ENCODE data around the gene ZNF546. TPM values are rescaled to one million over a fixed set of nuclear protein-coding genes. Genes with fewer than 3 reads are reported as not detected.
A peak's percentile ranks its signal among the peaks of the same experiment; 100 is the strongest.

The ZNF546 gene
- total RNA-seq, 1 donor from 2014 or later, result 7.1 TPM

DNA sequence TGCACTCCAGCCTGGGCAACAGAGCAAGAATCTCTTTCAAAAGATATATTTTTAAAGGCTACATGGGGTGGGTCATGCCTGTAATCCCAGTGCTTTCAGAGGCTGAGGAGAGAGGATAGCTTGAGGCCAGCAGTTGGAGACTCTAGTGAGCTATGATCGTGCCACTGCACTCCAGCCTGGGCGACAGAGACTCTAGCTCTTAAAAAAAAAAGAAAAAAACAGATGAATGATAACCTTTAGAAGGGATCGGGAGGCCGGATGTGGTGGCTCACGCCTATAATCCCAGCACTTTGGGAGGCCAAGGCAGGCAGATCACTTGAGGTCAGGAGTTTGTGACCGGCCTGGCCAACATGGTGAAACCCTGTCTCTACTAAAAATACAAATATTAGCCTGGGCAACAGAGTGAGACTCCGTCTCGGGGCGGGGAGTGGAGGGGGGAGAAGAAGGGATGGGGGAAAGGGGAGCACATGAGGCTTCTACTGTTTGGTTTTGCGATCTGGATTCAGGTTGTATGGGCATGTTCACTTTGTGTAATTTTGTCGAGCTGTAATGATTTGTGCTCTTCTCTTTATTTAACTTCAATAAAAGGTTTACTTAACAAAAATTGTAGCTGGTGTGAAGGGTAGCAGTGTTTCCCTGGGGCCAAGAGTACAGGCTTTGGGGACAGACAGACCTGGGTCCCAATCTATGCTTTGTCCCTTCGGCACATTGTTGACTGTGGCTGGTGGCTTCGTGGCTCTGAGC, 27.0 kb upstream of the ZNF546 start:
- peak; percentile 16 for DNase-seq (ENCODE audit: low spot score)
- Mint-ChIP-seq H3K4me1 (ENCODE audit: low read depth) (peaks cover 48% of the 10 kb centered on the region), H3K27me3 (ENCODE audit: insufficient read depth) (no peaks in the 10 kb centered on the region), H3K4me3 (peak overlapping the region; percentile 95), H3K27ac (peak overlapping the region; percentile 97), H3K36me3 (ENCODE audit: low read depth) (peaks cover 37% of the 10 kb centered on the region), H3K9me3 (no peaks in the 10 kb centered on the region)
- intact Hi-C loops (cut with micrococcal nuclease), result loop anchor here (1.0 to 10.0 kb wide), 10 partner anchors 10 to 1891 kb away; partner anchors contain the start of genes MAP3K10, MED29, PAF1 and RPS19

DNA sequence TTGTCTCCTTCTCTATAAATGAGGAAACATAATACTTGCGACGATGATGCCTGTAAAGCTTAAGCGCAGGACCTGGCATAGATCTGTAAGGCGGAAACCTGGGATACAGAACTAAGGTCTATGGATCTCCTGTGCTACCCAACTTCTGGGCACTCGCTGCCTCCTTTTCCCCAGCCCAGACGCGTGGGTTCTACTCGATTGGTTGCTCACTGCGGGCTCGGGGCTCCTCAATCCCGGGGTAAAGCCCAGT, 26.5 kb upstream of the ZNF546 start:
- Mint-ChIP-seq H3K4me1 (ENCODE audit: low read depth) (peaks cover 50% of the 10 kb centered on the region), H3K27me3 (ENCODE audit: insufficient read depth) (no peaks in the 10 kb centered on the region), H3K36me3 (ENCODE audit: low read depth) (peaks cover 40% of the 10 kb centered on the region), H3K9me3 (no peaks in the 10 kb centered on the region), H3K27ac (peak overlapping the region; percentile 97), H3K4me3 (peak overlapping the region; percentile 95)
- DNase-seq (ENCODE audit: low spot score), result no peak
- intact Hi-C loops (cut with micrococcal nuclease), result loop anchor here (1.0 to 10.0 kb wide), 10 partner anchors 10 to 1890 kb away; partner anchors contain the start of genes MAP3K10, MED29, PAF1 and RPS19

DNA sequence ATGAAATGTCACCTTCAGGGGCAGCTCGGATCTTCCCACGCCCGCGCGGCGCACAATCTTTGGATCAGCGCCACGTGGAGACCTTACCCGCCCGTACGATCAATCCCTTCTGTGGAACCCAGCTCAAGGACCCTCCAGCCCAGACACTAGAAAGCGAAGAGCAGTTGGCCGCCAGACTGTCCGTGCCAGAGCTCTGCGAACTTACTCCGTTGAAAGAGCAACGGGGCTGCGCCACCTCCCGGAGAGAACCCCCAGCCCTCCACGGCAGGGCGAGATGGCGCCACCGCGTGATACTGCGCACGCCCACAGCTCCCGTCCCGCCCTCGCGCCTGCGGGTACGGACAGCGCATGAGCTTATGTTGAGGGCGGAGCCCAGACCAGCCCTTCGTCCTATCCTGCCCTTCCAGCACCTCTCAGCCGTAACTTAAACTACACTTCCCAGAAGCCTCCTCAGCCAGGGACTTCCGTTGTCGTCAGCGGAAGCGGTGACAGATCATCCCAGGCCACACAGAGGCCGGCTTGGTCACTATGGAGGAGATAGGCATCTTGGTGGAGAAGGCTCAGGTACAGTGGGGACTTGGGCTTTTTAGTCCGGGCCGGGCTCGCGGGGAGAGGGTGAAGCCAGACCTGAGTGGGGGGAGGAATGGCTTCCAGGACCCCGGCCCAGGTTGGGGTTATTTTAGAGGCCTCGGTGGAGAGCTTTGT, 26.0 kb upstream of the ZNF546 start, which contains the start of gene PSMC4:
Gene PSMC4 (plus strand): TSS at position 491 of the 705 bp plus-strand sequence. CDS start 38 bp downstream, at position 529.
- H3K27me3 Mint-ChIP-seq (ENCODE audit: insufficient read depth), result no peaks in the 10 kb centered on the region
- peaks cover 45% of the 10 kb centered on the region for H3K36me3 Mint-ChIP-seq (ENCODE audit: low read depth)
- H3K27ac Mint-ChIP-seq, result peak within 1 kb of the TSS; percentile 97
- peaks cover 54% of the 10 kb centered on the region for H3K4me1 Mint-ChIP-seq (ENCODE audit: low read depth)
- intact Hi-C loops (cut with micrococcal nuclease), result loop anchor here (1.0 to 10.0 kb wide), 17 partner anchors 11 to 1890 kb away; partner anchors contain the start of genes BLVRB, EID2, MAP3K10 and MED29
- H3K9me3 Mint-ChIP-seq, result no peaks in the 10 kb centered on the region
- DNase-seq (ENCODE audit: low spot score), result peak; percentile 99
- H3K4me3 Mint-ChIP-seq, result peak within 1 kb of the TSS; percentile 95

DNA sequence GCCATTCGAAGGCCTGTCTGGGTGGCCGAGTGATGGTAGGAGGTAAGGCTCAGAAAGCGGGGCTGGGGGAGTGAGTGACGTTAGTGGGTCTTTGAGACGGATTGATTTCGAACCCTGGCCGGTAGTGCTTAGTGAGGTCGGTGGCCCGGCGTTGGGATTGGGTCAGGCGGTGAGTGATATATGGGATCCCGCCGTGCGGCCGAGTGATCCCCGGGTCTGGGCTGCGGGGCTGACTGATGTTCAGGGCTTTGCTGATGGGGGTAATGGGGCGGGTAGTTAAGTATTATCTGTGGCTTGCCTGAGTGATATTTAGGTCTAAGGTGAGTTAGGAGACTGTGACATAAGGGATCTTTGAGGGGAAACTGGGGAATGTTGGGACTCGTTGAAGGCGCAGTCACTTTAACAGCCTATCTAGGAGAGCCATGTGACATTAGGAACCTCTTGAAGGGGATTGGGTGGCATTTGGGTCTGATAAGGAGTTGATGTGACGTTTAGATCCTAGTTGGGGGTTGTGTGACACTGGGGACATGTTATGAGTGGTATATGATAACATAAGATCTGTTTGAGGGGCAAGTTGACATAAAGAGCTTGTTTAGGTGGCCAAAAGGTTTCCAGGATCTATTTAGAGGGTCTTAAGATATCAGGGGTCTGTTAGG, 25.4 kb upstream of the ZNF546 start:
- H3K27me3 Mint-ChIP-seq (ENCODE audit: insufficient read depth), result no peaks in the 10 kb centered on the region

DNA sequence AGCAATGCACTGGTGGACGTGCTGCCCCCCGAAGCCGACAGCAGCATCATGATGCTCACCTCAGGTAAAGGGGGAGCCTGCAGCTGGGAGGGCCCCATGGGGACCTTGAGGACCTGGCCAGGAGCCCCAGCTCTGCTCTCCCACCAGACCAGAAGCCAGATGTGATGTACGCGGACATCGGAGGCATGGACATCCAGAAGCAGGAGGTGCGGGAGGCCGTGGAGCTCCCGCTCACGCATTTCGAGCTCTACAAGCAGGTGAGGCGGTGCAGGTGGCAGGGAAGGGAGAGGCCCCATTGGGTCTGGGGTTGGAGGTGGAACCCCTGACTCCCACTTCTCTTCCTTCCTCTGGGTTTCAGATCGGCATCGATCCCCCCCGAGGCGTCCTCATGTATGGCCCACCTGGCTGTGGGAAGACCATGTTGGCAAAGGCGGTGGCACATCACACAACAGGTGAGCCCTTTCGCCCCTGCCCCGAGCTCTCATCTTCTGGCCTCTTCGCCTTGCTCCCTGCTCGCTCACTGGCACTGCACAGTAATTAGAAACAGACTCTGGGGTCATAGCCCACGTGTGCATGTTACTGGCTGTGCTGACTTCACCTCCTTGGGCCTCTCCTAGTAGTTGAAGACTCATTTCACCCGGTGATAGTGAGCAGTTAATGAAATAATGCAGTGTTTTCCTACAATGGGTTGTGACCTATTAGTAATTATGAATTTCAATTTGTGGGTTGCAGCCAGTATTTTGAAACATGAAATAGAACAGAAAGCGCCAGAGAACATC, 22.3 kb upstream of the ZNF546 start:
- Mint-ChIP-seq H3K4me3 (peak overlapping the region; percentile 51), H3K27me3 (ENCODE audit: insufficient read depth) (no peaks in the 10 kb centered on the region), H3K36me3 (ENCODE audit: low read depth) (peaks cover 53% of the 10 kb centered on the region), H3K4me1 (ENCODE audit: low read depth) (peaks cover 41% of the 10 kb centered on the region), H3K9me3 (no peaks in the 10 kb centered on the region), H3K27ac (no peak overlapping the region)
- intact Hi-C loops (cut with micrococcal nuclease), result loop anchor here (5.0 to 10.0 kb wide), 3 partner anchors 77 to 582 kb away; partner anchors contain the start of genes MED29, PAF1 and SUPT5H
- no peak for DNase-seq (ENCODE audit: low spot score)

More for the DNA sequence above, 25.4 kb upstream of the ZNF546 start:
- Mint-ChIP-seq H3K4me1 (ENCODE audit: low read depth) (peaks cover 54% of the 10 kb centered on the region), H3K9me3 (no peaks in the 10 kb centered on the region), H3K36me3 (ENCODE audit: low read depth) (peaks cover 45% of the 10 kb centered on the region), H3K27ac (peak overlapping the region; percentile 97), H3K4me3 (peak overlapping the region; percentile 95)
- intact Hi-C loops (cut with micrococcal nuclease), result loop anchor here (1.0 to 10.0 kb wide), 14 partner anchors 18 to 1889 kb away; partner anchors contain the start of genes BLVRB, EID2, MAP3K10 and MED29
- DNase-seq (ENCODE audit: low spot score), result no peak

DNA sequence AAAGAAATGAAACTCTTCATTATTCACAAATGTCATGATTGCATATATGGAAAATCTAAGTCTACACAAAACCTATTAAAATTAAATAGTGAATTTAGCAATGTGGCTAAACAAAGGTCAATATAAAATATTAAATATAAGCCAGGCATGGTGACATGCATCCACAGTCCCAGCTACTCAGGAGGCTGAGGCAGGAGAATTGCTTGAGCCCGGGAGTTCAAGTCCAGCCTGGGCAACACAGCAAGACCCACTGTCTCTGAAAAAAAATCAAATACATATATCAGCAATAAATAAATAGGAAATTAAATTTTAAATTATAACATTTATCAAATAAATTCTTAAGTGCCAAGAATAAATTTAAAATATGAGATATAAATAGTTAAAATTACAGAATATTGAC, 14.0 kb upstream of the ZNF546 start:
- Mint-ChIP-seq H3K36me3 (ENCODE audit: low read depth) (peaks cover 73% of the 10 kb centered on the region), H3K9me3 (peaks cover 41% of the 10 kb centered on the region), H3K27me3 (ENCODE audit: insufficient read depth) (no peaks in the 10 kb centered on the region), H3K4me3 (no peak overlapping the region), H3K27ac (no peak overlapping the region), H3K4me1 (ENCODE audit: low read depth) (no peaks in the 10 kb centered on the region)
- DNase-seq (ENCODE audit: low spot score), result no peak
- intact Hi-C loops (cut with micrococcal nuclease), result no loop called here

DNA sequence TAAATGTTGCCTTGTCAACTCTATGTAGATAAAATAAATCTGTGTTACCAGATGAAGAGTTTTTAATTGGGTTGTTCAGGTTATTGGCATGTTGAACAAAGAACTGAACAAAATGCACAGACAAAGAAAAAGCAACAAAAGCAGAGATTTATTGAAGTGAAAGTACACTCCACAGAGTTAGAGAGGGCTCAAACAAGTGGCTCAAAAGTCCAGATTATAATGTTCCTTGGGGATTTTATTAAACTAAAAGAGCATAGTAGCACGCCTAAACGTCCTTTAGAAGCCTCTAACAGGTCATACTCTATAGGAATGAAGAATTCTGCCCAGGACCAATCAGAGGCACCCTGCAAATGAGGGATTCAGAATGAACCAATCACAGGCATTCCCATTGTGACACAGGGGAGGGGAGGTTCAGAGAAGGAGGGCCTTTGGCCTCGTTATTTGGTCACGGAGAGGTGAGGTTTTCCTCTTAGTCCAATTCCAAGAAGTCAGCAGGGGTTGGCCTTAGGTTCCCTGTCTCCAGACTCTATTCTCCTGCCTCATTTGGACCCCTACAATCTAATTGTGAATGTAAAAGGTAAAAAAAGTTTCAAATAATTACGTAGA, 13.1 kb upstream of the ZNF546 start:
- no peak for DNase-seq (ENCODE audit: low spot score)
- Mint-ChIP-seq H3K27me3 (ENCODE audit: insufficient read depth) (no peaks in the 10 kb centered on the region), H3K36me3 (ENCODE audit: low read depth) (peaks cover 65% of the 10 kb centered on the region), H3K4me3 (no peak overlapping the region), H3K27ac (no peak overlapping the region), H3K9me3 (peaks cover 42% of the 10 kb centered on the region), H3K4me1 (ENCODE audit: low read depth) (no peaks in the 10 kb centered on the region)
- intact Hi-C loops (cut with micrococcal nuclease), result no loop called here

DNA sequence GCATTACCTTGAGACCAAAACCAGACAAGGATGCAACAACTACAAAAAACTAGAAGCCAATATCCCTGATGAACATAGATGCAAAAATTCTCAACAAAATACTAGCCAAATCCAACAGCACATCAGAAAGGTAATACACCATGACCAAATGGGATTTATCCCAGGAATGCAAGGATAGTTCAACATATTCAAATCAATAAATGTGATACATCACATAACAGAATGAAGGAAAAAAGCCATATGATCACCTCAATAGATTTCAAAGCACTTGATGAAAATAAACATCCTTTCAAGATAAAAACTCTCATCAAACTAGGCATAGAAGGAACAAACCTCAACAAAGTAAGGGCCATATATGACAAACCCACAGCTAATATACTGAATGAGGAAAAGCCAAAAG, 10.2 kb upstream of the ZNF546 start:
- no peak for DNase-seq (ENCODE audit: low spot score)
- Mint-ChIP-seq H3K4me1 (ENCODE audit: low read depth) (no peaks in the 10 kb centered on the region), H3K27ac (no peak overlapping the region), H3K9me3 (peaks cover 42% of the 10 kb centered on the region), H3K4me3 (no peak overlapping the region), H3K36me3 (ENCODE audit: low read depth) (peaks cover 52% of the 10 kb centered on the region), H3K27me3 (ENCODE audit: insufficient read depth) (no peaks in the 10 kb centered on the region)
- intact Hi-C loops (cut with micrococcal nuclease), result no loop called here

DNA sequence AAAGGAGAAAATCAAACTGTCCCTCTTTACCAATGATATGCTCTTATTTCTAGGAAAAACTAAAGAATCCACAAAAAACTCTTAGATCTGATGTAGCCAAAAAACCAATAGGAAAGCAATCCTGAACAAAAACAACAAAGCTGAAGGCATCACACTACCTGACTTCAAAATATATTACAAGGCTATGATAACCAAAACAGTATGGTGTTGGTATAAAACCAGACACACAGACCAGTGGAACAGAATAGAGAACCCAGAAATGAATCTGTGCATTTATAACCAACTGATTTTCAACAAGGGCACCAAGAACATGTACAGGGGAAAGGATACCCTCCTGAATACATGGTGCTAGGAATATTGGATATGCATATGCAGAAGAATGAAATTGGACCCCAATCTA, 9.7 kb upstream of the ZNF546 start:
- intact Hi-C loops (cut with micrococcal nuclease), result no loop called here
- Mint-ChIP-seq H3K27me3 (ENCODE audit: insufficient read depth) (no peaks in the 10 kb centered on the region), H3K4me1 (ENCODE audit: low read depth) (peaks cover 2% of the 10 kb centered on the region), H3K9me3 (peaks cover 42% of the 10 kb centered on the region), H3K4me3 (no peak overlapping the region), H3K27ac (no peak overlapping the region), H3K36me3 (ENCODE audit: low read depth) (peaks cover 50% of the 10 kb centered on the region)
- no peak for DNase-seq (ENCODE audit: low spot score)

DNA sequence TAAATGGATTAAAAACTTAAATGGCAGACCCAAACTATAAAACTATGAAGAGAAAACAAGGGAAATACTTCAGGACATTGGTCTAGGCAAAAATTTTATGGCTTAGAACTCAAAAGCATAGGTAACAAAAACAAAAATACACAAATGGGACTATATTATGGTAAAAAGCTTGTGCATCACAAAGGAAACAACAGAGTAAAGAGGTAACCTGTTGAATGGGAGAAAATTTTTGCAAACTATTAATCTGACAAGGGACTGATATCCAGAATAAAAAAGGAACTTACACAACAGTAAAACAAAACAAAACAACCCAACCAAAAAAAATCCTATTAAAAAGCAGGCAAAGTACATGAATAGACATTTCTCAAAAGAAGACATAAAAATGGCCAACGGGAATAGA, 9.3 kb upstream of the ZNF546 start:
- Mint-ChIP-seq H3K27me3 (ENCODE audit: insufficient read depth) (no peaks in the 10 kb centered on the region), H3K36me3 (ENCODE audit: low read depth) (peaks cover 47% of the 10 kb centered on the region)
- intact Hi-C loops (cut with micrococcal nuclease), result no loop called here

DNA sequence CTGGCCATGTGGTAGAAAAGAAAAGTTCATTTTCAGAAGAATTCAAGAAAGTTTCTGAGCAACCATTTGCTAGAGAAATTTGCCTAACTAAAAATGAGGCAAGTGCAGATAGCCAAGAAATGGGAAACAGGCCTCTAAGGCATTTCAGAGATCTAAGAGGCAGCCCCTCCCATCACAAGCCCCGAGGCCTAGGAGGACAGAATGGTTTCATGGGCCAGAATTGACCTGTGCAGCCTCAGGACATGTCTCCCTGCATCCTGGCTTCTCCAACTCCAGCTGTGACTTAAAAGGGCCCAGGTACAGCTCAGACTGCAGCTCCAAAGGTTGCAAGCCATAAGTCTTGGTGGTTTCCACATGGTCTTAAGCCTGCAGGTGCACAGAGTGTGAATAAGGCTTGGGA, 3.3 kb upstream of the ZNF546 start:
- Mint-ChIP-seq H3K27me3 (ENCODE audit: insufficient read depth) (no peaks in the 10 kb centered on the region), H3K27ac (no peak overlapping the region), H3K4me1 (ENCODE audit: low read depth) (peaks cover 42% of the 10 kb centered on the region), H3K36me3 (ENCODE audit: low read depth) (peaks cover 34% of the 10 kb centered on the region), H3K9me3 (peaks cover 18% of the 10 kb centered on the region), H3K4me3 (no peak overlapping the region)
- intact Hi-C loops (cut with micrococcal nuclease), result no loop called here
- DNase-seq (ENCODE audit: low spot score), result no peak

More for the DNA sequence above, 9.3 kb upstream of the ZNF546 start:
- Mint-ChIP-seq H3K27ac (no peak overlapping the region), H3K9me3 (peaks cover 42% of the 10 kb centered on the region), H3K4me3 (no peak overlapping the region), H3K4me1 (ENCODE audit: low read depth) (peaks cover 7% of the 10 kb centered on the region)
- no peak for DNase-seq (ENCODE audit: low spot score)

DNA sequence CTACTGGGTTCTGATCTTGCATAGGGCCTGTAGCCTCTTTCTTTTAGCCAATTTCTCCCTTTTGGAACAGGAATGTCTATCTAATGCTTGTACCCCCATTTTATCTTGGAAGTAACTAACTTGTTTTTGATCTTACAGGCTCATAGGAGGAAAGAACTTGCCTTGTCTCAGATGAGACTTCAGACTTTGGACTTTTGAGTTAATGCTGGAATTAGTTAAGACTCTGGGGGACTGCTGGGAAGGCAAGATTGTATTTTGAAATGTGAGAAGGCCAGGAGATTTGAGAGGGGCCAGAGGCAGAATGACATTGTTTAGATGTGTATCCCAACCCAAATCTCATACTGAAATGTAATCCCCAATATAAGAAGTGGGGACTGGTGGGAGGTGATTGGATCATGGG, 2.5 kb upstream of the ZNF546 start:
- H3K27me3 Mint-ChIP-seq (ENCODE audit: insufficient read depth), result no peaks in the 10 kb centered on the region
- H3K4me3 Mint-ChIP-seq, result peak overlapping the region; percentile 4
- no peak overlapping the region for H3K27ac Mint-ChIP-seq
- H3K36me3 Mint-ChIP-seq (ENCODE audit: low read depth), result peaks cover 31% of the 10 kb centered on the region
- no peak for DNase-seq (ENCODE audit: low spot score)
- intact Hi-C loops (cut with micrococcal nuclease), result no loop called here
- H3K9me3 Mint-ChIP-seq, result peaks cover 18% of the 10 kb centered on the region
- H3K4me1 Mint-ChIP-seq (ENCODE audit: low read depth), result peaks cover 42% of the 10 kb centered on the region

All from activated T-helper 1 cell treated with anti-CD3 and anti-CD28 coated beads, Interleukin-12 subunit alpha, Interleukin-12 subunit beta, Interleukin-2, Interleukin-4 antibody, amounts not matched to agents 30 ng/mL and 10 ng/mL and 1 ng/mL, durations not matched to agents 14 hours and 24 hours and 36 hours (primary cell).